ENCODE data around the gene TDRD10. TPM values are rescaled to one million over a fixed set of nuclear protein-coding genes. Genes with fewer than 3 reads are reported as not detected.
A peak's percentile ranks its signal among the peaks of the same experiment; 100 is the strongest.

TDRD10 gene
- 1 to 10 TPM in 2 of 8 experiments, under 1 TPM in 5, not detected in 1; 0.17 to 2.6 (median 0.92) TPM for total RNA-seq

GRCh38 chr1:154502066-154502743 is at the start of gene TDRD10, which contains the start of gene SHE:
Gene TDRD10 (plus strand): TSS chr1:154502219. CDS start chr1:154506904, 4,685 bp downstream.
Gene SHE (minus strand): TSS chr1:154502412. CDS start chr1:154502026, 386 bp downstream.
- H3K4me1 ChIP-seq (replicated peaks in 1 of 2) = peaks cover 0 to 4% of the 10 kb centered on the region in 2 donors
- in situ Hi-C loops (cut with MboI; ENCODE audit: low pct_unique_long_range_greater_than_20kb in 2 of 9, low sequenced_read_pairs in 9 of 9, unreplicated experiment in 9 of 9) = no loop called here
- peak within 1 kb of the TSS in 4 of 5 donors; percentile 3 to 17 (median 14) for H3K4me3 ChIP-seq
- WGBS, 10 experiments = 2 to 20% methylated on average over 2 to 8 of the region's 90 CpGs; no CpG with 5 or more reads in 8 of the 10 experiments
- H3K27ac ChIP-seq = no peak within 1 kb of the TSS
- peak; percentile 9 to 84 (median 73) for ATAC-seq (replicated peaks in 6 of 8)

- peak in 7 of 8 experiments; percentile 27 to 51 (median 39) for ATAC-seq (replicated peaks in 6 of 8)
- WGBS, 10 experiments = 0 to 93% (median 86%) methylated on average over 1 to 5 of the region's 5 CpGs; no CpG with 5 or more reads in 5 of the 10 experiments
- peaks cover 16 to 18% of the 10 kb centered on the region in 2 donors for H3K4me1 ChIP-seq (replicated peaks in 1 of 2)
- no peak overlapping the region for H3K27ac ChIP-seq
- no peak overlapping the region for H3K4me3 ChIP-seq
- in situ Hi-C loops (cut with MboI; ENCODE audit: low pct_unique_long_range_greater_than_20kb in 2 of 9, low sequenced_read_pairs in 9 of 9, unreplicated experiment in 9 of 9) = no loop called here
These were observed 48.9 kb upstream of the TDRD10 start for GRCh38 chr1:154453161-154453560.

- 0 to 86% (median 65%) methylated on average over 1 to 5 of the region's 5 CpGs; no CpG with 5 or more reads in 1 of the 10 experiments for WGBS, 10 experiments
- Histone ChIP-seq H3K27ac (no peak overlapping the region), H3K4me3 (no peak overlapping the region), H3K4me1 (replicated peaks in 1 of 2) (peaks cover 16 to 18% of the 10 kb centered on the region in 2 donors)
- ATAC-seq (replicated peaks in 6 of 8) = peak in 7 of 8 experiments; percentile 56 to 95 (median 73)
- in situ Hi-C loops (cut with MboI; ENCODE audit: low pct_unique_long_range_greater_than_20kb in 2 of 9, low sequenced_read_pairs in 9 of 9, unreplicated experiment in 9 of 9) = no loop called here
These were observed 48.3 kb upstream of the TDRD10 start for GRCh38 chr1:154453574-154454352.

GRCh38 chr1:154454386-154455120 is 47.5 kb upstream of the TDRD10 start:
- no peak overlapping the region for H3K27ac ChIP-seq

GRCh38 chr1:154456631-154457030 is 45.4 kb upstream of the TDRD10 start:
- H3K4me3 ChIP-seq = no peak overlapping the region
- peaks cover 16 to 18% of the 10 kb centered on the region in 2 donors for H3K4me1 ChIP-seq (replicated peaks in 1 of 2)
- ATAC-seq (replicated peaks in 6 of 8) = no peak
- in situ Hi-C loops (cut with MboI; ENCODE audit: low pct_unique_long_range_greater_than_20kb in 2 of 9, low sequenced_read_pairs in 9 of 9, unreplicated experiment in 9 of 9) = no loop called here
- 73 to 100% (median 88%) methylated on average over 1 to 5 of the region's 6 CpGs; no CpG with 5 or more reads in 2 of the 10 experiments for WGBS, 10 experiments
- H3K27ac ChIP-seq = no peak overlapping the region

More at GRCh38 chr1:154454386-154455120, 47.5 kb upstream of the TDRD10 start:
- H3K4me3 ChIP-seq = no peak overlapping the region
- in situ Hi-C loops (cut with MboI; ENCODE audit: low pct_unique_long_range_greater_than_20kb in 2 of 9, low sequenced_read_pairs in 9 of 9, unreplicated experiment in 9 of 9) = no loop called here
- ATAC-seq (replicated peaks in 6 of 8) = peak in 3 of 8 experiments; percentile 64 to 68 (median 65)
- H3K4me1 ChIP-seq (replicated peaks in 1 of 2) = peaks cover 16 to 18% of the 10 kb centered on the region in 2 donors
- 49 to 100% (median 61%) methylated on average over 1 to 5 of the region's 5 CpGs; no CpG with 5 or more reads in 2 of the 10 experiments for WGBS, 10 experiments

GRCh38 chr1:154459080-154459479 is 42.9 kb upstream of the TDRD10 start:
- in situ Hi-C loops (cut with MboI; ENCODE audit: low pct_unique_long_range_greater_than_20kb in 2 of 9, low sequenced_read_pairs in 9 of 9, unreplicated experiment in 9 of 9) = no loop called here
- ATAC-seq (replicated peaks in 6 of 8) = peak in 3 of 8 experiments; percentile 32 to 90 (median 53)
- peaks cover 6 to 9% of the 10 kb centered on the region in 2 donors for H3K4me1 ChIP-seq (replicated peaks in 1 of 2)
- no peak overlapping the region for H3K27ac ChIP-seq
- H3K4me3 ChIP-seq = no peak overlapping the region

GRCh38 chr1:154460695-154461260 is 41.2 kb upstream of the TDRD10 start:
- in situ Hi-C loops (cut with MboI; ENCODE audit: low pct_unique_long_range_greater_than_20kb in 2 of 9, low sequenced_read_pairs in 9 of 9, unreplicated experiment in 9 of 9) = no loop called here
- H3K4me1 ChIP-seq (replicated peaks in 1 of 2) = peaks cover 0 to 2% of the 10 kb centered on the region in 2 donors
- H3K27ac ChIP-seq = no peak overlapping the region
- 17 to 93% (median 69%) methylated on average over 2 to 15 of the region's 15 CpGs for WGBS, 10 experiments
- no peak for ATAC-seq (replicated peaks in 6 of 8)
- no peak overlapping the region for H3K4me3 ChIP-seq

- Histone ChIP-seq H3K4me3 (no peak overlapping the region), H3K27ac (no peak overlapping the region), H3K4me1 (replicated peaks in 1 of 2) (peaks cover 0 to 7% of the 10 kb centered on the region in 2 donors)
- in situ Hi-C loops (cut with MboI; ENCODE audit: low pct_unique_long_range_greater_than_20kb in 2 of 9, low sequenced_read_pairs in 9 of 9, unreplicated experiment in 9 of 9) = no loop called here
- peak in 2 of 8 experiments; percentile 17 to 19 for ATAC-seq (replicated peaks in 6 of 8)
- WGBS, 10 experiments = 65 to 100% (median 87%) methylated on average over 2 to 4 of the region's 4 CpGs; no CpG with 5 or more reads in 4 of the 10 experiments
These were observed 38.5 kb upstream of the TDRD10 start for GRCh38 chr1:154463512-154463990.

- ATAC-seq (replicated peaks in 6 of 8) = peak in 3 of 8 experiments; percentile 26 to 54 (median 36)
- 18 to 75% (median 69%) methylated on average over 2 to 8 of the region's 8 CpGs; no CpG with 5 or more reads in 1 of the 10 experiments for WGBS, 10 experiments
- Histone ChIP-seq H3K4me3 (no peak overlapping the region), H3K4me1 (replicated peaks in 1 of 2) (peaks cover 3 to 10% of the 10 kb centered on the region in 2 donors), H3K27ac (no peak overlapping the region)
- in situ Hi-C loops (cut with MboI; ENCODE audit: low pct_unique_long_range_greater_than_20kb in 2 of 9, low sequenced_read_pairs in 9 of 9, unreplicated experiment in 9 of 9) = no loop called here
These were observed 36.3 kb upstream of the TDRD10 start for GRCh38 chr1:154465621-154466195.

- Histone ChIP-seq H3K27ac (no peak overlapping the region), H3K4me3 (no peak overlapping the region), H3K4me1 (replicated peaks in 1 of 2) (peaks cover 3 to 10% of the 10 kb centered on the region in 2 donors)
- no peak for ATAC-seq (replicated peaks in 6 of 8)
- in situ Hi-C loops (cut with MboI; ENCODE audit: low pct_unique_long_range_greater_than_20kb in 2 of 9, low sequenced_read_pairs in 9 of 9, unreplicated experiment in 9 of 9) = no loop called here
- 17 to 100% (median 64%) methylated on average over 1 to 3 of the region's 3 CpGs; no CpG with 5 or more reads in 1 of the 10 experiments for WGBS, 10 experiments
These were observed 35.8 kb upstream of the TDRD10 start for GRCh38 chr1:154466206-154466605.

GRCh38 chr1:154466921-154467417 is 35.0 kb upstream of the TDRD10 start:
- Histone ChIP-seq H3K4me3 (no peak overlapping the region), H3K27ac (no peak overlapping the region), H3K4me1 (replicated peaks in 1 of 2) (peaks cover 3 to 10% of the 10 kb centered on the region in 2 donors)
- 38 to 100% (median 69%) methylated on average over 1 to 8 of the region's 8 CpGs; no CpG with 5 or more reads in 1 of the 10 experiments for WGBS, 10 experiments
- no peak for ATAC-seq (replicated peaks in 6 of 8)
- in situ Hi-C loops (cut with MboI; ENCODE audit: low pct_unique_long_range_greater_than_20kb in 2 of 9, low sequenced_read_pairs in 9 of 9, unreplicated experiment in 9 of 9) = no loop called here
